ENCODE data around the gene CAMKMT.

- TF ChIP-seq EZH2 (IDR thresholded peaks at IDR 0.05; ENCODE audit: low read depth, unreplicated experiment) (no peak), CTCF (conservative IDR thresholded peaks at IDR 0.05; ENCODE audit: low read depth in 2 of 2) (no peak), POLR2AphosphoS5 (IDR thresholded peaks at IDR 0.05; ENCODE audit: low read depth) (no peak), REST (IDR thresholded peaks at IDR 0.05; ENCODE audit: unreplicated experiment) (no peak), ETS1 (IDR thresholded peaks at IDR 0.05) (no peak), EZH2phosphoT487 (IDR thresholded peaks at IDR 0.05; ENCODE audit: unreplicated experiment) (no peak), CREB1 (CRISPR knock-in tag; IDR thresholded peaks at IDR 0.05; ENCODE audit: low read depth) (no peak), ZNF331 (CRISPR knock-in tag; IDR thresholded peaks at IDR 0.05; ENCODE audit: low read depth) (no peak), NANOG (IDR thresholded peaks at IDR 0.05; ENCODE audit: borderline replicate concordance) (no peak)
Measured at GRCh38 chr2:44692821-44693220, 331.1 kb downstream of the CAMKMT start.

All from GM23338 (cell line).